HG03097 (cell line): ENCODE data around the gene MYO7A.

Source experiments
- ATAC-seq: cut with Tn5 transposase; IDR thresholded peaks from one replicate; pipeline ENCODE4 v1.9.1; 2021; ENCODE audit not compliant: unreplicated experiment, low FRiP score

MYO7A gene

GRCh38 chr11:77126156-77126775 lies 1.8 kb upstream of the MYO7A start:
- ATAC-seq: no peak

DNA sequence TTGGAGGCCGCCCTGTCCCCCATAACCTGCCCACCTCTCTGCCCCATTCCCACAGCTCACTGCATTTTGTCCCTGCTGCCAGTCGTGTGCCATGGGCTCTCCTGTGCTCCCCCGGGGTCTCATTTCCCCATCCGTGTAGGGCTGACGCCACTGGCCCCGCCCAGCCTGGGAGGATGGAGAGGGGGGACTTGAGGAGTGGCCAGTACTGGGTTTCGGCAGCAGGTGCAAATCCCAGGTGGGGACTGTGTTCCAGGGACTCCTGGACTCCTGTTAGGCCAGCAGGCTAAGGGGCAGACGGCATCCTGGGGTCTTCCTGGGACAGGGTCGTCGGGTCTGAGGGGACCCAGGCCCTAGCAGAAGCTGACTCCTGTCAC lies 1.2 kb upstream of the MYO7A start:
- ATAC-seq: no peak

- ATAC-seq: no peak
Observed at GRCh38 chr11:77127235-77127911, 673 bp upstream of the MYO7A start.

GRCh38 chr11:77129069-77129841 lies 1.2 kb downstream of the MYO7A start:
- ATAC-seq: no peak

GRCh38 chr11:77129842-77130756 lies 2.1 kb downstream of the MYO7A start:
- ATAC-seq: no peak

GRCh38 chr11:77130763-77131513 lies 2.9 kb downstream of the MYO7A start:
- ATAC-seq: no peak

- no peak for ATAC-seq
Observed at GRCh38 chr11:77131560-77131959, 3.5 kb downstream of the MYO7A start.

DNA sequence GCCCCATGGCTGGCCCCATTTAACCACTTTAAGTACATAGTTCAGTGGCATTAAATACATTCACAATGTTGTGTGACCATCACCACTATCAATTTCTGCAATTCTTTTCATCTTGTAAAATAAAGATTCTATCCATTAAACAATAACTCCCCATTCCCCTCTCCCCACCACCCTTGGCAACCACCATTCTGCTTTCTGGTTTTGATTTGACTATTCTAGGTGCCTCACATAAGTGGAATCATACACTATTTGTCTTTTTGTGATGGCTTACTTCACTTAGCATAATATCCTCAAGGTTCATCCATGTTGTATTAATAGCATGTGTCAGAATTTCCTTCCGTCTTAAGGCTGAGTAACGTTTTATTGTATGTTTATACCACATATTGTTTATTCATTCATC lies 7.0 kb downstream of the MYO7A start:
- ATAC-seq: no peak

DNA sequence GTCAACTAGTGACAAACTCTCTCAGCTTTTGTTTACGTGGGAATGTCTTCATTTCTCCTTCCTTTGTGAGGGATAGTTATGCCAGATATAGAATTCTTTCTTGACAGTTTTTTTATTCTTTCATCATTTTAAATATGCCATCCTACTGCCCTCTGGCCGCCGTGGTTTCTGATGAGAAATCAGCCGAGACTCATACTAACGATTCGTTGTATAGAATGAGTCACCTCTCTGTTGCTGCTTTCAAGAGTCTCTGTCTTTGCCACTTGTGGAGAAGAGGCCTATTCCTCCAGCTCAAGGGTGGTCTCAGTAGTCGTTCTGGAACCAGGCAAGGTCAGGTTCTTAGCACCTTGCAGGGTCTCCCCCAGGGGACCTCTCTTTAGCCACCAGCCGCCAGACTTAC lies 8.0 kb downstream of the MYO7A start:
- no peak for ATAC-seq

- ATAC-seq: no peak
Observed at GRCh38 chr11:77136784-77137420, 8.9 kb downstream of the MYO7A start.

- ATAC-seq: no peak
Observed at GRCh38 chr11:77137421-77137820, 9.4 kb downstream of the MYO7A start.

DNA sequence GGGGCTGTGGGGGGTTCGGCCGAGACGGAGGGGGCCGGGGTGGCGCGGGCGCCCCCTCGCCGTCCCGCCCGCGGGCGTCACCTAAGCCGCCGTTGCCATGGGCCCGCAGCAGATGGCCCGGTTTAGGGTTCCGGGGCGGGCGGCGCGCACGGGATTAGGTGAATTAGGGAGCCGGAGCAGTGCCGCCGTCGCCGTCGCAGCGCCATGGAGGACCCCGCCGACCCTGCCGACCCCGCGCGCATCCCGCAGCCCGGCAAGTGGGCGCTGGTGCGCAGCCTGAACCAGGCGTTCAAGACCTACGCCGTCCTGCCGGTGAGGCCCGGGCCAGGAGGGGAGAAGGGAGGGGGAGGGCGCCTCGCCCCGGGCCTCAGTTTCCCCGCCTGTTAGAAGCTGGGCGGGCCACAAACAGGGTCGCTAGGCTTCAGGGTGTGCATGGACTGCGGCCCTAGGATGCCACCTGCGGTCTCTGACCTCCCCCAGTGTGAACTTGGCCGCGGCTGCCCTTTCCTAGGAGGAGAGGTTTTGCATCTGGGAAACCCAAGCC lies 10.1 kb downstream of the MYO7A start:
- ATAC-seq: no peak

- no peak for ATAC-seq
Observed at GRCh38 chr11:77139201-77139600, 11.2 kb downstream of the MYO7A start.

GRCh38 chr11:77140231-77140851 lies 12.3 kb downstream of the MYO7A start:
- no peak for ATAC-seq

DNA sequence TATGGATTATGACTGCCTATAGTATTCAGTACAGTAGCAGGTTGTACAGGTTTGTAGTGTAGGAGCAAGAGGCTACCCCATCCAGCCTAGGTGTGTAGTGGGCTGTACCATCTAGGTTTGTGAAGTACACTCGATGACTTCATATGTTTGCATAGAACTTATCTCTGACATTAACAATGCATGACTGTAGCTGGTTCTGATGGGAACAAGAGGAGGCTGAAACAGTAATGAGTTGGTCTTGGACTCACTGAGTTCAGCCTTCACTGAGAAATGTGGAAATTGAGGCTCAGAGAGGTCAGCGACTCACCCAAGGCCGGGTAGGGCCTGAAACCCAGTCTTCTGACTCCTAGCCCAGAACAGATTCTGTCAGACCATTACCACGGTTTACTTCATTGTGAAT lies 13.0 kb downstream of the MYO7A start:
- ATAC-seq: no peak

GRCh38 chr11:77141475-77141874 lies 13.4 kb downstream of the MYO7A start:
- no peak for ATAC-seq

- no peak for ATAC-seq
Observed at GRCh38 chr11:77142091-77142975, 14.3 kb downstream of the MYO7A start.
